Mucosa of descending colon (tissue), 3 donors: ENCODE data around the gene TACC2. TPM values are rescaled to one million over a fixed set of nuclear protein-coding genes. Genes with fewer than 3 reads are reported as not detected.

Experiments used
- ATAC-seq: fragments of 200-7000 bp; cut with Tn5 transposase; one replicate; pipeline ENCODE4 v1.9.1; 2020; ENCODE audit warnings: mild to moderate bottlenecking, moderate library complexity
- DNase-seq, 3 donors: peaks; one replicate each; pipeline ENCODE4 v3.0.0-alpha.2; 2020
- H3K36me3 ChIP-seq: fragments of 200-600 bp; one replicate; pipeline ENCODE4 v1.8.0; 2021; ENCODE audit warnings: low read depth, mild to moderate bottlenecking
- H3K4me1 ChIP-seq: fragments of 200-600 bp; one replicate; pipeline ENCODE4 v1.8.0; 2021; ENCODE audit warnings: low read depth, mild to moderate bottlenecking
- H3K4me3 ChIP-seq: fragments of 200-600 bp; one replicate; pipeline ENCODE4 v1.8.0; 2021; ENCODE audit warnings: mild to moderate bottlenecking
- H3K9me3 ChIP-seq: fragments of 200-600 bp; one replicate; pipeline ENCODE4 v1.8.0; 2021; ENCODE audit warnings: mild to moderate bottlenecking
- intact Hi-C, 2 donors: fragments of 100-400 bp; cut with DNase I in 1 of 2; cut with micrococcal nuclease in 1 of 2; formaldehyde crosslinking; loops; one replicate each; pipeline versions ENCODE4 v1.11.0 to v1.11.1; 2022; cut with DNase I, micrococcal nuclease
- total RNA-seq, 3 donors: library from RNA; stranded (reverse); fragmentation: NEBNext Ultra II Directional in 2 of 3; extraction: Animal tissue kit (Norgen Biotek cat#: 25700) in 2 of 3; gene quantifications; one replicate each; pipeline versions ENCODE4 v1.2.1 to v1.2.4, GENCODE V29; 2021 to 2023
- TF ChIP-seq, protein P1 (sequence below): fragments of 200-600 bp; IDR thresholded peaks from one replicate; pipeline ENCODE4 v1.8.0; 2022; ENCODE audit warnings: antibody characterized with exemption, mild to moderate bottlenecking
- donor health status: DM: no; HTN: no; CAD: no; lungs with moderate emphysema.
- donor health status: DM: no; HTN: no; CAD: no.
- donor health status: DM: no; HTN: yes; CAD: no.

Gene TACC2
- total RNA-seq, 3 donors from 2014 or later: 97.5 to 170 (median 133) TPM

DNA sequence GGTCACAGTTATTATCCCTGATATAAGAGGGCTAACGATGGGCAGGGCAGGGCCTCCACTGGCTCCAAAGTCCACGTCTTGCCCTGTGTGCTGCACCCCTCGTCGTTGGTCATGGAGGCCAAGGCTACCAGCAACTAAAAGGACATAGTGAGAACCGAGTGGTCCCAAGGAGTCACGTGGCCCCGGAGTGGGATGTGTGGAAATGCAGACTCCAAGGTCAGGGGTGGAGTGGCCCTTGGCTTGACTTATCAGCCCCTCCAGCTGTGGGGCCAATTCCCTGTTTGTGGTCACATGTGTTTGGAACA lies 312.8 kb downstream of the TACC2 start:
- ATAC-seq (no peak), DNase-seq (no peak)
- no peaks in the 10 kb centered on the region for H3K9me3 ChIP-seq
- intact Hi-C loops: no loop called here
- TF ChIP-seq, protein P1, sequence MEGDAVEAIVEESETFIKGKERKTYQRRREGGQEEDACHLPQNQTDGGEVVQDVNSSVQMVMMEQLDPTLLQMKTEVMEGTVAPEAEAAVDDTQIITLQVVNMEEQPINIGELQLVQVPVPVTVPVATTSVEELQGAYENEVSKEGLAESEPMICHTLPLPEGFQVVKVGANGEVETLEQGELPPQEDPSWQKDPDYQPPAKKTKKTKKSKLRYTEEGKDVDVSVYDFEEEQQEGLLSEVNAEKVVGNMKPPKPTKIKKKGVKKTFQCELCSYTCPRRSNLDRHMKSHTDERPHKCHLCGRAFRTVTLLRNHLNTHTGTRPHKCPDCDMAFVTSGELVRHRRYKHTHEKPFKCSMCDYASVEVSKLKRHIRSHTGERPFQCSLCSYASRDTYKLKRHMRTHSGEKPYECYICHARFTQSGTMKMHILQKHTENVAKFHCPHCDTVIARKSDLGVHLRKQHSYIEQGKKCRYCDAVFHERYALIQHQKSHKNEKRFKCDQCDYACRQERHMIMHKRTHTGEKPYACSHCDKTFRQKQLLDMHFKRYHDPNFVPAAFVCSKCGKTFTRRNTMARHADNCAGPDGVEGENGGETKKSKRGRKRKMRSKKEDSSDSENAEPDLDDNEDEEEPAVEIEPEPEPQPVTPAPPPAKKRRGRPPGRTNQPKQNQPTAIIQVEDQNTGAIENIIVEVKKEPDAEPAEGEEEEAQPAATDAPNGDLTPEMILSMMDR: no peak
- no peaks in the 10 kb centered on the region for H3K36me3 ChIP-seq
- no peaks in the 10 kb centered on the region for H3K4me1 ChIP-seq
- H3K4me3 ChIP-seq: no peak overlapping the region

DNA sequence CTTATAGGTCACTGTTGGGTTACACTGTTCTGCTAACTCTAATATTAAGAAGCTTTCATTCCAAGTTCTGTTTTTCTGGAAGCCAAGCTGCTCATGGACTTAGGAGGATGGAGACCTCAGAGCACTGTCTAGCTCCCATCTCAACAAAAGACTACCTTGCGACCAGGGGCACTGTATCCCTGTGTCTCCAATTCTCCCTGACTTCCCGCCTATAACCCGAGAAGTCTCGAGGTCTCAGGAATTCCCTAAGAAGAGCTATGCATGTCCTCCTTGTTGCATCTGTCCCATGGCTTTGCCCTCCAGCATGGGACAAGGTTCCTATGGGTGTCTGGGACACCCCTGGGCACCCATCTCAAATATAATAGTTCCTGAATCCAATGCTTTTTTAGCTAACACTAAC lies 313.4 kb downstream of the TACC2 start:
- no peaks in the 10 kb centered on the region for H3K9me3 ChIP-seq
- H3K36me3 ChIP-seq: no peaks in the 10 kb centered on the region
- ATAC-seq: no peak
- TF ChIP-seq, protein P1: no peak
- intact Hi-C loops: no loop called here
- DNase-seq: no peak
- H3K4me1 ChIP-seq: peaks cover under 1% of the 10 kb centered on the region
- H3K4me3 ChIP-seq: no peak overlapping the region

DNA sequence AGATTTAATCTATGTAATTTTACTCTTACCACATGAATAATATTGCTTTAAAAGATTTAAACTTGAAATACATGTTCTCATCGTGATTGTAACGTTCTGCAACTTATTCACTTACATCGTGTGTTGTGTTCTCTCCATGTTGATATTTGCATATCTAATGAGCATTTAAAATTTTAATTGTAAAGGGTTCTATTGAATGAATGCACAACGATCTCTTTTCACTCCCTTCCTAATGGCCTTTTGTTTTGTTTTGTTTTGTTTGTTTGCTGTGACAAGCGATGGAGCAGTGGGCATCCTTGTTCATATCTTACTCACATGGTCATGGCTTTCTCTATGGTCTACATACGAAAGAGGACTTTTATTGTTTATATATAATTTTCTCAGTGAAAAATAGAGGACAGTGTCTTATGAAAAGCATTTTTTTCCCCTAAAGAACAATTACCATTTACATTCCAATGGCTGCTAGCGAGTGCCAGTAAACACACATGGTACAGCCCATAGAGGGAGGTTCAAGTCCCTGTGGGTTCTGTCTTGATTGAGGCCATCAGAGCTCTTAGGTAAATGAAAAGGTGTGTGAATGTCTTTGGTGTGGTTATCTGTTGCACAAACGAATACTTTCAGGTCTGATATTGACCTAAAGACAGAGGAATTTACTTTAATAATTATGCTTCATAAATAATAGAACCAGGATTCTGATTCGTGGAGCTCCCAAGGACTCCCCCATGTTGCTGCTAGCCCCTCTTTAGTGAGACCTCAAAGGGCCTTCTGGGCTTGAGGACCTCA lies 314.5 kb downstream of the TACC2 start:
- peaks cover 12% of the 10 kb centered on the region for H3K4me1 ChIP-seq
- TF ChIP-seq, protein P1: no peak
- intact Hi-C loops: no loop called here
- no peaks in the 10 kb centered on the region for H3K36me3 ChIP-seq
- no peak overlapping the region for H3K4me3 ChIP-seq
- ATAC-seq (no peak), DNase-seq (no peak)
- no peaks in the 10 kb centered on the region for H3K9me3 ChIP-seq

Other genes with a start within 250 kb of the TACC2 start
- 10 to 100 TPM; 42.9 to 58.9 (median 52.2) TPM for gene ATE1, start 61.1 kb upstream of the TACC2 start, total RNA-seq
- 10 to 100 TPM; 50.2 to 69.8 (median 62.2) TPM for gene NSMCE4A, start 13.9 kb upstream of the TACC2 start, total RNA-seq